ENCODE results near the gene LRRK2.

LRRK2 gene

GRCh38 chr12:40192704-40193255 lies 32.0 kb upstream of the LRRK2 start:
- H3K36me3 ChIP-seq (ENCODE audit: low read depth): no peaks in the 10 kb centered on the region
- no peak overlapping the region for H3K27ac ChIP-seq (ENCODE audit: poor library complexity, severe bottlenecking)
- H3K4me1 ChIP-seq (ENCODE audit: insufficient read depth, poor library complexity, severe bottlenecking): no peaks in the 10 kb centered on the region
- no peaks in the 10 kb centered on the region for H3K27me3 ChIP-seq (ENCODE audit: insufficient read depth, poor library complexity, severe bottlenecking)
- DNase-seq (ENCODE audit: low spot score) (no peak), ATAC-seq (ENCODE audit: low read depth) (no peak)
- peaks cover 3% of the 10 kb centered on the region for H3K9me3 ChIP-seq (ENCODE audit: severe bottlenecking)
- no peak overlapping the region for H3K4me3 ChIP-seq (ENCODE audit: severe bottlenecking)
- TF ChIP-seq CTCF (IDR thresholded peaks at IDR 0.05; ENCODE audit: poor library complexity, severe bottlenecking): no peak

- no peak overlapping the region for H3K4me3 ChIP-seq (ENCODE audit: severe bottlenecking)
- H3K27ac ChIP-seq (ENCODE audit: poor library complexity, severe bottlenecking): no peak overlapping the region
- no peaks in the 10 kb centered on the region for H3K27me3 ChIP-seq (ENCODE audit: insufficient read depth, poor library complexity, severe bottlenecking)
- H3K36me3 ChIP-seq (ENCODE audit: low read depth): no peaks in the 10 kb centered on the region
- H3K4me1 ChIP-seq (ENCODE audit: insufficient read depth, poor library complexity, severe bottlenecking): no peaks in the 10 kb centered on the region
- no peaks in the 10 kb centered on the region for H3K9me3 ChIP-seq (ENCODE audit: severe bottlenecking)
- DNase-seq (ENCODE audit: low spot score): no peak
- no peak for ATAC-seq (ENCODE audit: low read depth)
- TF ChIP-seq CTCF (IDR thresholded peaks at IDR 0.05; ENCODE audit: poor library complexity, severe bottlenecking): no peak
These were observed 30.0 kb upstream of the LRRK2 start for GRCh38 chr12:40194846-40195245.

GRCh38 chr12:40197590-40197989 lies 27.2 kb upstream of the LRRK2 start:
- Histone ChIP-seq H3K4me3 (ENCODE audit: severe bottlenecking) (no peak overlapping the region), H3K27me3 (ENCODE audit: insufficient read depth, poor library complexity, severe bottlenecking) (no peaks in the 10 kb centered on the region), H3K4me1 (ENCODE audit: insufficient read depth, poor library complexity, severe bottlenecking) (no peaks in the 10 kb centered on the region), H3K27ac (ENCODE audit: poor library complexity, severe bottlenecking) (no peak overlapping the region), H3K36me3 (ENCODE audit: low read depth) (no peaks in the 10 kb centered on the region), H3K9me3 (ENCODE audit: severe bottlenecking) (no peaks in the 10 kb centered on the region)
- DNase-seq (ENCODE audit: low spot score): no peak
- ATAC-seq (ENCODE audit: low read depth): no peak
- no peak for TF ChIP-seq CTCF (IDR thresholded peaks at IDR 0.05; ENCODE audit: poor library complexity, severe bottlenecking)

- Histone ChIP-seq H3K27me3 (ENCODE audit: insufficient read depth, poor library complexity, severe bottlenecking) (no peaks in the 10 kb centered on the region), H3K4me3 (ENCODE audit: severe bottlenecking) (no peak overlapping the region), H3K9me3 (ENCODE audit: severe bottlenecking) (no peaks in the 10 kb centered on the region), H3K27ac (ENCODE audit: poor library complexity, severe bottlenecking) (no peak overlapping the region), H3K4me1 (ENCODE audit: insufficient read depth, poor library complexity, severe bottlenecking) (no peaks in the 10 kb centered on the region), H3K36me3 (ENCODE audit: low read depth) (no peaks in the 10 kb centered on the region)
- no peak for DNase-seq (ENCODE audit: low spot score)
- no peak for TF ChIP-seq CTCF (IDR thresholded peaks at IDR 0.05; ENCODE audit: poor library complexity, severe bottlenecking)
- no peak for ATAC-seq (ENCODE audit: low read depth)
These were observed 26.2 kb upstream of the LRRK2 start for GRCh38 chr12:40198601-40199000.
